ENCODE results near the gene SLC25A26. TPM values are rescaled to one million over a fixed set of nuclear protein-coding genes. Genes with fewer than 3 reads are reported as not detected.
A peak's percentile ranks its signal among the peaks of the same experiment; 100 is the strongest.

Gene SLC25A26
- total and polyA plus RNA-seq, 2 of the 13 experiments (the other 11 are each of a cell fraction or from before 2014, with no cell fraction given): 23.1 to 32.7 TPM

DNA sequence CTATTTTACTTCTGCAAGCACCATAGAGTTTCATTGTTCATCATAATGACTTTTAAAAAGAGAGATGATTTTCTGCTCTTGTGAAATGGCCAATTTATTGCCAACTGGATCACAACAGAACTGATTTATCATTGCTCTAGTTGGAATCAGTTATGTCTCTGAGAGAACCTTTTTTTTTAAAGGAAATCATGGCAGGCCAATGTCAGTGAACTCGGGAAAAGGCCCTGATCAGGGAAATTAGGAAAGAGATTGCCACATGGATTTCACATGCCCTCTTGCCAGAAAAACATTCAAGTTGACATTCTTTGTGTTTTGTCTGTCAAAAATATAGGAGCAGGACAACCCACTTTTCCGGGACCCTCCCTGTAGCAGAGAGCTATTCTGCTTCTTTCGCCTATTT lies 12.6 kb upstream of the SLC25A26 start (continued):
- TF ChIP-seq, protein P1, sequence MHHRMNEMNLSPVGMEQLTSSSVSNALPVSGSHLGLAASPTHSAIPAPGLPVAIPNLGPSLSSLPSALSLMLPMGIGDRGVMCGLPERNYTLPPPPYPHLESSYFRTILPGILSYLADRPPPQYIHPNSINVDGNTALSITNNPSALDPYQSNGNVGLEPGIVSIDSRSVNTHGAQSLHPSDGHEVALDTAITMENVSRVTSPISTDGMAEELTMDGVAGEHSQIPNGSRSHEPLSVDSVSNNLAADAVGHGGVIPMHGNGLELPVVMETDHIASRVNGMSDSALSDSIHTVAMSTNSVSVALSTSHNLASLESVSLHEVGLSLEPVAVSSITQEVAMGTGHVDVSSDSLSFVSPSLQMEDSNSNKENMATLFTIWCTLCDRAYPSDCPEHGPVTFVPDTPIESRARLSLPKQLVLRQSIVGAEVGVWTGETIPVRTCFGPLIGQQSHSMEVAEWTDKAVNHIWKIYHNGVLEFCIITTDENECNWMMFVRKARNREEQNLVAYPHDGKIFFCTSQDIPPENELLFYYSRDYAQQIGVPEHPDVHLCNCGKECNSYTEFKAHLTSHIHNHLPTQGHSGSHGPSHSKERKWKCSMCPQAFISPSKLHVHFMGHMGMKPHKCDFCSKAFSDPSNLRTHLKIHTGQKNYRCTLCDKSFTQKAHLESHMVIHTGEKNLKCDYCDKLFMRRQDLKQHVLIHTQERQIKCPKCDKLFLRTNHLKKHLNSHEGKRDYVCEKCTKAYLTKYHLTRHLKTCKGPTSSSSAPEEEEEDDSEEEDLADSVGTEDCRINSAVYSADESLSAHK (CRISPR knock-in tag; IDR thresholded peaks at IDR 0.05; ENCODE audit: borderline replicate concordance): no peak

DNA sequence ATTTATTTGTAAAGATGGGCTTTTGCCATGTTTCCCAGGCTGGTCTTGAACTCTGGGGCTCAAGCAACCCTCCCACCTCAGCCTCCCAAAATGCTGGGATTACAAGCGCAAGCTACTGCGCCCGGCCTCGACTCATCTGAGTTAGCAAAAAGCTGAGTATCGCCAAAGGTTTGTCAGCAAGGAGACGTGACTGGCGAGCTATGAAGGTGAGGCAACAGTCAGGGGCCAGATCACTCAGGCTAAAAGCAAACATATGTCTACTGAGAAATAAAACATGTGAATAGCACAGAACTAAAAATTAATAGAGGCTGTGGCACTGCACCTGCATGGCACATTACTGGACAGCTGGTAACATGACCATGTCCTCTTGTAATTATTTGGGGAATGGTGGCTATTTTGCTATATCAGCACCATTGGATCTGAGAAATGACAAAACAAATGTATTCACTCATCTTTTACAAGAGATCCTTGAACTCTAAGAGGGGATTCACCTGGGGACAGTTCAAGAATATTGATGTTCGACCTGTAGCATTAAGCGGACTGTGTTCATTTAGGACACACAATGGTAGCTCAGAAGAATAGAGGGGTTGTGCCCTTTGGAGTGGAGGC lies 10.0 kb upstream of the SLC25A26 start:
- H3K79me2 ChIP-seq (ENCODE audit: insufficient read depth, low read length): no peaks in the 10 kb centered on the region
- ChIA-PET CTCF (ENCODE audit: low intra/inter-chr PET ratio, low total read pairs) (no interaction called here), POLR2A (interaction anchor here (1.4 kb wide), 1 partner anchor 10 kb away, joined by 5 read pairs; the partner anchor contains the start of gene SLC25A26)
- H2AFZ ChIP-seq (ENCODE audit: low read length): no peak overlapping the region
- H3K9ac ChIP-seq (ENCODE audit: insufficient read depth, low read depth, low read length): no peak overlapping the region
- TF ChIP-seq KDM5A (IDR thresholded peaks at IDR 0.05; ENCODE audit: borderline replicate concordance, low read length) (no peak), SP1 (IDR thresholded peaks at IDR 0.05) (no peak), SP1 (CRISPR knock-in tag; IDR thresholded peaks at IDR 0.05) (no peak), MTF1 (CRISPR knock-in tag; IDR thresholded peaks at IDR 0.05) (no peak), RARA (CRISPR knock-in tag; IDR thresholded peaks at IDR 0.05) (no peak), SETDB1 (CRISPR knock-in tag; IDR thresholded peaks at IDR 0.05; ENCODE audit: borderline replicate concordance) (no peak), NRL (CRISPR knock-in tag; IDR thresholded peaks at IDR 0.05; ENCODE audit: borderline replicate concordance) (no peak), MIER3 (CRISPR knock-in tag; IDR thresholded peaks at IDR 0.05; ENCODE audit: borderline replicate concordance) (no peak), MAFK (conservative IDR thresholded peaks at IDR 0.05 in 1 of 2, IDR thresholded peaks at IDR 0.05 in 1 of 2; ENCODE audit: low read length in 2 of 2) (peak; percentile 53), MAFF (IDR thresholded peaks at IDR 0.05; ENCODE audit: low read depth, low read length) (peak; percentile 41), ZNF557 (CRISPR knock-in tag; IDR thresholded peaks at IDR 0.05) (no peak), MED13 (CRISPR knock-in tag; IDR thresholded peaks at IDR 0.05) (no peak), FOXJ3 (CRISPR knock-in tag; IDR thresholded peaks at IDR 0.05; ENCODE audit: borderline replicate concordance) (no peak), CC2D1A (CRISPR knock-in tag; IDR thresholded peaks at IDR 0.05) (no peak)
- TF ChIP-seq, protein P2, sequence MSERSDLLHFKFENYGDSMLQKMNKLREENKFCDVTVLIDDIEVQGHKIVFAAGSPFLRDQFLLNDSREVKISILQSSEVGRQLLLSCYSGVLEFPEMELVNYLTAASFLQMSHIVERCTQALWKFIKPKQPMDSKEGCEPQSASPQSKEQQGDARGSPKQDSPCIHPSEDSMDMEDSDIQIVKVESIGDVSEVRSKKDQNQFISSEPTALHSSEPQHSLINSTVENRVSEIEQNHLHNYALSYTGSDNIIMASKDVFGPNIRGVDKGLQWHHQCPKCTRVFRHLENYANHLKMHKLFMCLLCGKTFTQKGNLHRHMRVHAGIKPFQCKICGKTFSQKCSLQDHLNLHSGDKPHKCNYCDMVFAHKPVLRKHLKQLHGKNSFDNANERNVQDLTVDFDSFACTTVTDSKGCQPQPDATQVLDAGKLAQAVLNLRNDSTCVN (CRISPR knock-in tag; IDR thresholded peaks at IDR 0.05; ENCODE audit: borderline replicate concordance): no peak
- TF ChIP-seq, protein P3, sequence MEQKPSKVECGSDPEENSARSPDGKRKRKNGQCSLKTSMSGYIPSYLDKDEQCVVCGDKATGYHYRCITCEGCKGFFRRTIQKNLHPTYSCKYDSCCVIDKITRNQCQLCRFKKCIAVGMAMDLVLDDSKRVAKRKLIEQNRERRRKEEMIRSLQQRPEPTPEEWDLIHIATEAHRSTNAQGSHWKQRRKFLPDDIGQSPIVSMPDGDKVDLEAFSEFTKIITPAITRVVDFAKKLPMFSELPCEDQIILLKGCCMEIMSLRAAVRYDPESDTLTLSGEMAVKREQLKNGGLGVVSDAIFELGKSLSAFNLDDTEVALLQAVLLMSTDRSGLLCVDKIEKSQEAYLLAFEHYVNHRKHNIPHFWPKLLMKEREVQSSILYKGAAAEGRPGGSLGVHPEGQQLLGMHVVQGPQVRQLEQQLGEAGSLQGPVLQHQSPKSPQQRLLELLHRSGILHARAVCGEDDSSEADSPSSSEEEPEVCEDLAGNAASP (CRISPR knock-in tag; IDR thresholded peaks at IDR 0.05; ENCODE audit: borderline replicate concordance): no peak
- TF ChIP-seq, protein P4, sequence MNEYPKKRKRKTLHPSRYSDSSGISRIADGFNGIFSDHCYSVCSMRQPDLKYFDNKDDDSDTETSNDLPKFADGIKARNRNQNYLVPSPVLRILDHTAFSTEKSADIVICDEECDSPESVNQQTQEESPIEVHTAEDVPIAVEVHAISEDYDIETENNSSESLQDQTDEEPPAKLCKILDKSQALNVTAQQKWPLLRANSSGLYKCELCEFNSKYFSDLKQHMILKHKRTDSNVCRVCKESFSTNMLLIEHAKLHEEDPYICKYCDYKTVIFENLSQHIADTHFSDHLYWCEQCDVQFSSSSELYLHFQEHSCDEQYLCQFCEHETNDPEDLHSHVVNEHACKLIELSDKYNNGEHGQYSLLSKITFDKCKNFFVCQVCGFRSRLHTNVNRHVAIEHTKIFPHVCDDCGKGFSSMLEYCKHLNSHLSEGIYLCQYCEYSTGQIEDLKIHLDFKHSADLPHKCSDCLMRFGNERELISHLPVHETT (CRISPR knock-in tag; conservative IDR thresholded peaks at IDR 0.05): no peak
- no peak for FAIRE-seq
- H4K20me1 ChIP-seq (ENCODE audit: insufficient read depth, low read length): no peaks in the 10 kb centered on the region
- no peaks in the 10 kb centered on the region for H3K27me3 ChIP-seq (ENCODE audit: control insufficient read depth in 1 of 2, insufficient read depth in 2 of 2, low read length in 2 of 2)
- H3K4me3 ChIP-seq (replicated peaks in 1 of 3; ENCODE audit: insufficient read depth in 1 of 3, low read depth in 2 of 3, low read length in 3 of 3): no peak overlapping the region
- no peaks in the 10 kb centered on the region for H3K36me3 ChIP-seq (replicated peaks in 1 of 2; ENCODE audit: control insufficient read depth in 1 of 2, insufficient read depth in 2 of 2, low read length in 2 of 2)
- H3K4me1 ChIP-seq (ENCODE audit: insufficient read depth, low read length): peaks cover 9% of the 10 kb centered on the region; the same call in 1 of the 2 replicates
- no peak overlapping the region for H3K4me2 ChIP-seq (ENCODE audit: low read depth, low read length)
- intact Hi-C loops (cut with micrococcal nuclease; ENCODE audit: unreplicated experiment) (no loop called here), in situ Hi-C loops (cut with HindIII; ENCODE audit: extremely low pct_ligation_motif_present, low pct_unique_long_range_greater_than_20kb) (no loop called here)
- 41% methylated on average over 9 of the region's 9 CpGs for WGBS (ENCODE audit: low lambda C conversion rate)
- no peak for DNase-seq (ENCODE audit: low spot score)
- no peaks in the 10 kb centered on the region for H3K9me3 ChIP-seq (ENCODE audit: low read length)
- BruUV-seq (replicated peaks): no TSS peak
- ATAC-seq: no peak
- no peak overlapping the region for H3K27ac ChIP-seq (ENCODE audit: extremely low read length, insufficient read depth, low read length)
